ENCODE data around the gene ACOT7.

Gene ACOT7

DNA sequence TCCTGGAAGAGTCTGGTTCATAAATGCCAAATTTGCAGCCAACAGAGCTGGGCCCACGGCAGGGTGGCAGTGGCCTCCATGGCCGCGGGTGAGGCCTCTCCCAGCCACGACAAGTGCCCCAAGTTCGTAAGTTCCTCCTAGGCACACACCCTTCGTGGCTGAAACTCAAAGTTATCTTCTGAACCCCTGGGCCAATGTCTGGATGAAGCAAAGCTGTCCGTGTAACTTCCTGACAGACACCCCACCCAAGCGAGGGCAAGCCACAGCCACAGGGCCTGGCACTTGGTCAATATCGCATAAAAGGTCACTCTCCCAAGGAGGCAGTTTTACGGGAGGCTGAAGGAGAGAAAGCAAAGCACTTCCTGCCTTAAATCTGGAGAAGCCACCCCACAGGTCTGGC is 104.9 kb downstream of the ACOT7 start:
- DNase-seq (ENCODE audit: low spot score): no peak

DNA sequence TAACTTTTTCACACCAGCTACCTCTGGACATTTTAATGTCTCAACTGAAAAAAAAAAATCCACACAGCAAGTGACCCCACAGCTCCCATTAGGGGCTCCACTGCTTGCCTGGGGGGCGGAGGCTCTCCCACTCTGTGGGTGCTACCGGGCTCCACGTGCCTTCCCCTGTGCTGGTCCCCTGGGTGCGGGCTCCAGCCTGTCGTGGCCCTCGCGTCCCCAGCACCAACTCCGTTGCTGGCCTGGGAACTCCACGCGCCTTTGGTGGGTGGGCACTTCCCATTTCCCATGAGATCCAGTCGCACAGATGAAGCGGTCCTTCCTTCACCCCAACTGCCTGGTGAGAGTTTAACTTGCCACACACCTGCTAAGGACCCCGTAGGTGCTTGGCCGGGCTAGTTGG is 105.5 kb downstream of the ACOT7 start:
- no peak for DNase-seq (ENCODE audit: low spot score)

DNA sequence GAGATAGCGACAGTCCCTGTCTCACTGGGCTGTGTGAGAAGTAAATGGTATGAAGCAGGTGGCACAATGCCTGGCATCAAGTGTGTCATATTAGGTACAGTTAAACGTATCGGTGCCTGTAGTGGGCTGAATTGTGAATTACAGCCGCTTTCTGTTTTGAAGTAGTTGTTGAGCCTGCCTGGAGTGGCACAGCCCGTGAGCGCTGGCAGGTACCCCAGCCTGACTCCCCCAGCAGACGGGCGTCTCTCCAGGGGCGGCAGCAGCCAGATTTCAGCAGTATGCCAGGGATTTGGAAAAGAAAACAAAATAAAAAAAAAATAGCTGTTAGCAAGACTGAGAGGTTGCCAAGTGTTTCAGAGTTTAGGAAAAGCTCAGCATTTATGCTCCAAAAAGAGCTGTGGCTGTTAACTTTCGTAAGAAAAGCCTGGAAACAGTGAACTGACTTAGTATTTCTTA is 106.1 kb downstream of the ACOT7 start:
- DNase-seq (ENCODE audit: low spot score): no peak

DNA sequence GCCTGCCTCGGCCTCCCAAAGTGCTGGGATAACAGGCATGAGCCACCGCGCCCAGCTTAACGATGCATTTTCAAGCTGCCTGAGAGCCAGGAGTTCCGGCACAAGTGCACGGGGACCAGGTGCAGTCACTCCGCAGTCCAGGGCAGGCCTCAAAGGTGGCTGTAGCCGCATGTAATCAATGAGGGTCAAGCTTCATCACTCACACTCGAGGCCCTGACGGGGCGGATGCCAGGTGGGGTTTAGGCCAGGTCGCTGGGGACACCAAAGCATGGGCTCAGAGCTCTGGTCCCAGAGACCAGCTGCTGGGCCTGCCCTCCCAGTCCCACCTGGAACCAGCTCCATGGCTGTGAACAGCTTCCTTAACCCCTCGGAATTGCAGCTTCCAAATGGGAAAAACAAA is 106.5 kb downstream of the ACOT7 start:
- no peak for DNase-seq (ENCODE audit: low spot score)

DNA sequence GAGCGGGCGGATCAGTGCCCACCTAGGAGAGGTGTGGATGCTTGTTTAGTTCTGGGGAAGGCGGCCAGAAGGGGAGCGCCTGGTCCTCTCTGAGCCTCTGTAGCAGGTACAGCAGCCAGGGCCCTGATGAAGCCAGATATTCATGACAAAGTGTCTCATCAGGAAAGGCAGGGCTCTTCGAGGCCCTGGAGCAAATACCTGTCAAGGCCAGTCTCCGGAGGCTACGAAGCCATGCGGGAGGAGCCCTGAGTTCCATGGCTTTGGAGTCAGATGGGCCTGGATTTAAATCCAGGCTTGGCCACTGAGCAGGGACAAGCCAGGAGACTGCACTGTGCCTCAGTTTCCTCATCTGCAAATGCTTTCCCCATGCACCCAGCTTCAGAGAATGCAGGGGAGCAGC is 107.3 kb downstream of the ACOT7 start:
- no peak for DNase-seq (ENCODE audit: low spot score)

DNA sequence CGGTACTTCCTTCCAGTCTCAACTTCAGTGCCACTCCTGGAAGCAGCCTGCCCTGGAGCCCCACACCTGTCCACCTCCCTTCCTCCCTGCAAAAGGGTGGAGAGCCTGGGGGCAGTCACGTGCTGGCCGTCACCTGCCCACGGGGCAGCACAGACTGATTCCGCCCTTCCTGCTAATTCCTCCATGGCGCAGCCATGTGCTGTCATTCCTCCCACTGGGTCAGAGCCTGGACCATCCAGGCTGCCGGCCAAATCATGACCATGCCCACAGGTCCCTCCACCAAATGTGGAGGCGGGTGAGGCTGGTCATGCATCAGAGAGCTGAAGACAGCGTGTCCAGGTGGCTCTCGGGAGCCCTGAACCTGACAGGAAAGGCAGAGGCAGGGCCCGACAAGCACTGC is 108.2 kb downstream of the ACOT7 start:
- DNase-seq (ENCODE audit: low spot score): no peak

DNA sequence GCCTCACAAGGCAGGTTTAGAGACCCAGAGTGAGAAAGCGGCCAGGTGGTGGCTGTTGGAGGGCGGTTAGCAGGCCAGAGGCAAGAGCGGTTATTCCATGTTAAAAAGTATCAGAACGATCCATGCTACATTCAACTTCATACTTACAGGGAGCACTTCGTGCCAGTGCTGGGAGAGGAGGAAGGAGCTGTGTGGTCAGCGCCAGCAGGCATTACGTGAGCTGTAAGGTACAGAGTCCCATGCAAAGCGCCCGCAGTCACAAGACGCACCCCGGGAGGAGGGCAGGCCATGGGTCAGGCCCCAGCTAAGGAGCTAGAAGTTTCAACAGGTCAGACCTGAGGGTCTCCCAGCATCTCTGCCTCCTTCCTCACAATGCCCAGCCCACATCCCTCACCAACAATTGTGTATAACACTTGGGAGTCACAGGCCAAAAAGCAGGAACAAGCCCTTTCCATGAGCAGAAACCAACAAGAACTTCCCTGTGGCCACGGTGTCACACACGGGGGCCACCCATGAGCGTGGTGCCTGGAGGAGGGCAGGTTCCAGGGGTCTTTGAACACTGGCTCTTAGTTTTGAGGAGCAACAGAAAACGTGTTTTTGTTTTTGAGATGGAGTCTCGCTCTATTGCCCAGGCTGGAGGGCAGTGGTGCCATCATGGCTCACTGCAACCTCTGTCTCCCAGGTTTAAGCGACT is 110.8 kb downstream of the ACOT7 start:
- DNase-seq (ENCODE audit: low spot score): no peak

DNA sequence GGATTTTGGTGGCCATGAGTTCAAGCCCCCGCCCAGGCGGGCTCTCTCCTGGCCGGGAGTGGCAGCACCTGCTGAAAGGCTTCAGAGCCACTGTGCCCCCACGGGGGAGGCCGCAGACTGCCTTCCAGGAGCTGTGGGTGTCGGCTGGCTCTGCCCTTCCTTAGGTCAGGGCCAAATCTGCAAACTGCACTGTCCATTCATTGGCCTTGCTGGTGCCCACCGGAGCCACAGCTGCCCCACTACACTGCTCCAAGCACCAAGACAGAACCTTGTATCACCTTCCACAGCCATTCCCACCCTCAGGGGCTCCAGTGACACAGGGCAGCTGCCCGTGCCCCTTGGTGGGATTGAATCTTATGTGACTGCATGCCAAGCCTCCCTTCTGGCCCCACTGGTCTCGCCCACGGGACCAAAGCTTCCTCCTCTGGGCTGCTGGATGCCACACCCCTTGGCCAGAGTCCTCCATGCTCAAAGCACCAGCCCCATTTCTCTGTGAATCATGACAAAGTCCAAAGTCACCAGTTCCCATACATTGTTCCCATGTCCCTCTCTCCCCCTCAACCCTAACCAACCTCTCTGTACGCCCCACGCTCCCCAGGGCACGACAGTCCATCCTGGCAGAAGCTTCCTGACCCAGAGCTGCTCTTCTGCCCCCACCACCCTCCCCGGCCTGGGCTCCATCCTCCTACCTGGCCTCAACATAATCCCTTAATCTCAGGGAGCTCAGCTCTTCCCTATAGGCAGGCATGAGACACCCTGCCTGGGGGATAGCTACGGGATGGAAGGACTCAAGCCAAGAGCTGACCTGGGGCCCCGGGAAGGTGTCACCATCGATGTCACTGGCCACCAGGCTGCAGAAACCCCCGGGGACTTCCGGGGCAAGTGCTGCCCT is 111.8 kb downstream of the ACOT7 start:
- no peak for DNase-seq (ENCODE audit: low spot score)

DNA sequence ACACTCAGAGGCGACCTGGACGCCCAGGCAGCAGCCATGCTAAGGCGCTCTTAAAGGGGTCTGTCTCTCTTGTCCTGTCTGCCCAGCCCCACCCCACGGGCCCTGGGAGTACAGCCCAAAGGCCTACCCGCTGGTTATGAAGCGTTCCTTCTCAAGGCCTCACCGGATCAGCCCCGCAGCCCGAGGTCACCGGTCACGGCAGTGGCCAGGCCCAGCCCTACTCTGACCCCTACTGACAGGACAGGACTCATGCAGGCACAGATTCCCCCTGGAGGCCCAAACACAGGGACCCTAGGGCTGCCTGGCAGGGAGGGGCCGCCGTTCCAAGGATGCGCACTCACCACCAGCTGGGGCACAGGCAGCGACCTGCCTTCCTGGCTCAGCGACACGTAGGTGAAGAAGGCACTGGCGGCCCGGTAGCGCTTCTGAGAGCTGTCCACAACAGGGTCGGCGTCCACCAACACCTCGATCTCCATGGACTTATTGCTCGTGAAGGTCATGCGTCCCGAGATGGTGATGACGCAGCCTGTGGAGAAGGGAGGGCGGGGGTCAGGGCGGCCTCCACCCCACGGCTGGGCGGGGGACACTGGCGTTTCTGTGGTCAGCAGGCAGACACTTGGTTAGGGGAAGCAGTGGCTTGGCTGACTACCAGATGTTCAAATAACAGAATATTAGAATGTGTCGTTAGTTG is 112.7 kb downstream of the ACOT7 start:
- DNase-seq (ENCODE audit: low spot score): peak; percentile 61

DNA sequence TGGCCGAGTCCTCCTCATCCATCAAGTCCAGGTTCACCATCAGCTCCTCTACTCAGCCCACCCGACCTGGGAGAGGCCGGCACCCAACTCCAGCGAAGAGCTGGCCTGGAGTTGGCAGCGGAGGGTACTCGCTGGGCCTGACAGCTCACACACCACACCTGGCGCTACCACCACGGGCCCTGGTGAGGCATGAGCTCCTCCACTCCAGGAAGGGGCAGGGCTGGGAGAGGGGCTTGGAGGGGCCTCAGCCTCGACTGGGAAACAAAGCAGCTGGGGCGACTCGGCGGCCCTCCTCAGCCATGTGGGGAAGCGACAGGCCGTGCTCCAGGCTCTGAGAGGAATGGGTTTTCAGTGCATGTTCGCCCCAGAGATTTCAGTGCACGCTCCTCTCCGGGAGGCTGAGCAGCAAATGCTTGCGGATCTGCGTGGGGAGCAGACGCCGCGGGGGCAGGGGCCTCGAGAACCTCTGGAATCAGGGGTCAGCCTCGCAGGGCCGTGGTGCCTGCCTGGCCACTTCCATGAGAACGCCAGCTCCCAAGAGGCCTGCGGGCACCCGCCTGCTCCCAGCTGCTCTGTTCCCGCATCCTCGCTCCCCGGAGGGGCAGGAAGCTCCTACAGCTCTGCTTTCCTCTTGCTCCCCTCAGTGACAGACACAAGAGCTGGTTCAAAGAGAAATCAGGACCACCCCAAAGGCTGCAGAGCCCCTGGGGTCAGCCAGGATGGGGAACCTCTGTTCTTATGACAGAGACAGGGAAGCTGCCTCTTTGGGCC is 113.8 kb downstream of the ACOT7 start:
- DNase-seq (ENCODE audit: low spot score): no peak

DNA sequence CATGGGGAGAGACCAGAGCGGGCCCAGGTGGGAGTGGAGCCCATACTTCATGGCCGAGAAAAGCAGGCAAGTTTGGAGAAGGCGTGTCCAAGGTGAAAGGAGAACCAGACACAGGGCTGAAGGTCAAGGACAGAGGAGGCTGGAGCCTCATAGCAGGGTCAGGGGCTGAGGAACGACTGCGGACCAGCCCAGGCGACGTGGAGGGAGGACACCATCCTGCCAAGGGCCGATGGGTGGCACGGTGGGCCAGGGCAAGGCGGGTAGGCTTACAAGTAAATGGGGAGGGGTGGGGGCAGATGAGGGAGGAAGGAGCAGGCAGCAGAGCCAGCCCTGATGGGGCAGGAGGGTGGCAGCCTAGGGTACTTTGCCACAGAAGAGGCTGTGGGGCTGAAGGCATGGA is 114.5 kb downstream of the ACOT7 start:
- DNase-seq (ENCODE audit: low spot score): no peak

DNA sequence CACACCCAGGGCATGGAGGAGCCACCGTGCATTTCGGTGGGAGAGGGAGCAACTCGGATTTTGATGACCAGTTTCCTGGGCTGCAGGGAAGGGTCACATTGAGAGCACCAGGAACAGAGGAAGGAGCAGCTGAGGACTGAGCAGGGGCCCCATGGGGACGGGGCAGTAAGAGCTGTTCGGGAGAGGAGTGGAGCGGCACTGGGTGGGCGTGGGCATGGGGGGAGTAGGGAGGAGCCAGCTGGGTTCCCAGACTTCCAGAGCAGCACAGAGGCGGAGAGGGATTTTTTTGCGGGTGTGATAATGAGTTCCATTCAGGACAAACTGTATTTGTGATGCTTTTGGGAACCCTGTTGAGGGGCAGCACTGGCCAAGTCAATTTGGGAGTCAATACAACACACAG is 115.3 kb downstream of the ACOT7 start:
- DNase-seq (ENCODE audit: low spot score): no peak

DNA sequence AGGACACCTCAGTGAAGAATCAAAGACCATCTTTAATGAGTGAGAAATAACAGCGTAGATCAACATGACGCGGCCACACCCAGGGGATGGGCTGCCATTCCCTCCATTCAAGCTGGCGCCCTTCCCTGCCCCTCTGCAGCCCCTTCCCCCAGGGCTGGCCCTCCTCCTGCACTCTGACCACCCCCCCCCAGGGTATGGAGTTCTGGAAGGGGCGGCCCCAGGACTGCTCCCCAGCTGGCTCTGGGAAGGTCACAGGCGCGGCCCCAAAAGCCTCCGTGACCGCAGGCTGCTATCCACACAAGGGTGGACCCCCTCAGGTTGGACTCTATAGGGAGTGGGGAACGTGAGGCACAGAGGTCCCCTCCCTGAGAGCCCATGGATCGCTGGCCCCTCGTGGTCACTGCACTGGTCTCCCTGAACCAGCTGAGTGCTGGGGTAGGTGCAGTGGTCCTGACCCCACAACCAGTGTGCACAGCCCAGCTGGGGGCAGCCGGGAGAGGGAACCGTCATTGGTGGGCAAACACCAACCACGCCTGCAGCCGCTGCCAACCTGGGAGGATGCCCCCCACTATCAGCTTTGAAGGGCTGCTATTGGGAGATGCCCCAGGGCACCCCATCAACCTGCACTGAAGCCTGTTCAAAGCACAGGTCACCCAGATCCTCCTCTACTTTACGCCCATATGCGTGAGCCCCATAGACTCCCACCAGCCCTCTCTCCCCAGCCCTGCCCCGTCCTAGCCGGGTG is 116.6 kb downstream of the ACOT7 start:
- DNase-seq (ENCODE audit: low spot score): no peak

DNA sequence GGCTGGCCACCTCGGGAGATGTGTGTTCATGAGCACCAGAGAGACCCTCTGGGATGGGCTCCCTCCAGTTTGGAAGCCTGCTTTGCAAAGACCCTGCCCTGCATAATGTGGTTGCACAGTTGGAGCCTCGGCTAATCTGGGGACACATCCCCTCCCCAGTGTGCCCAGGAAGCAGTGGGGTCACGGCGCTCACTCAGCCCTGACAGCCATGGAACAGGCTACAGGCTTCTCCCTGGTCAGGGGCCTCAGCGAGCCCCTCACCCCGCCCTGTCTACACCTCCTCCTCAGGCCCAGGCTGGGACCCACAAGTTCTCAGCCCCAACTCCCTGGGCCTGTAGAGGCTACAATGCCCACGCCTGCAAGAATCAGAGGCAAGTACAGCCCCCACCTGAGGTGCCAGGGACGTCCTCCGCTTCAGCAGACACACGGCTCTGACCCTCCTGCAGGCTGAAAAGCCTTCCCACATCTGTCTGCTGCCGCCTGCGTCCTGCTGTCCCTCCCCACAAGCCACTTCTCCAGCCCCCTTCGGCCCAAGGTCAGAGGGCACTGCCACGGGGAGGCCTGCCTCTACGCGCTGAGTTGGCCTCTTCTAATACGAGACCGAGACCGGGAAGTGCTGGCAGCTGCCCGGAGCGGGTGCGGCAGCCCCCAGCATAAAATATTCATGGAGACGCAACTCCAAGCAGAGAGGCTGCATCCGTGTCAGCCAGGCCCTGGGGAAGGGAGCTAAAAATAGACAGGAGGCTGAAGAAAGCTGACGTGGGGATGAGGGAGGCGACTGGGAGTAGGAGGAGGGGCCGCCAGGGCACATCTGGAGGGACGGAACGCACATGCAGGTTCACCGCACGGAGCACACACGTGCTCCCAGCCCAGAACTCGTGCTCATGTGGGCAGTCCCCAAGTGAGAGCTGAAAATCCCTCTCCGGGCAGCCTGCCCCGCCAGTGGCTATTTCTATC is 117.5 kb downstream of the ACOT7 start:
- DNase-seq (ENCODE audit: low spot score): peak; percentile 95

DNA sequence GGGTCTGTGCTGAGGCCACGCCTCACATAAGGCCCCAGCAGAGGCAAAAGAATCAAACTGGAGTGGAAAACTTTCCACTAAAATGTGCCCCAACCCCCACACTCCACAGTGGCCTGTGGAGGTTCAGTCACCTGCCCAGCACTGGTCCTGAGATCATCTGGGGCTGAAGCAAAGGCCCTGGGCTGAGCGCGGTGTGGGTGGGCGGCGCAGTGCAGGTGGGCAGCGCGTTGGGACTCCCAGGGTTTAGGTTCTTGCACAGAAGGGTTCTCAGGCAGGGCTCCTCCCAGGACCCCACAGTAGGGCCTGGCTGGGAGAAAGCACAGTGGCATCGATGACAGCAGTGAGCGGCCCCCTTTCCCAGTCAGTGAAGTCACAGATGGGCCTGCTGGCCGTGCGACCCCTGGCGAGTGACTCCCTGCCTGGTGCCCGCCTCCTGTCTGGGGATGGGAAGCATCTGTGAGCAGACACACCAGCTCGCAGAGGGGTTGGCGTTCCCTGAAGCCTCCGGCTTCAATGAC is 118.9 kb downstream of the ACOT7 start:
- DNase-seq (ENCODE audit: low spot score): no peak

DNA sequence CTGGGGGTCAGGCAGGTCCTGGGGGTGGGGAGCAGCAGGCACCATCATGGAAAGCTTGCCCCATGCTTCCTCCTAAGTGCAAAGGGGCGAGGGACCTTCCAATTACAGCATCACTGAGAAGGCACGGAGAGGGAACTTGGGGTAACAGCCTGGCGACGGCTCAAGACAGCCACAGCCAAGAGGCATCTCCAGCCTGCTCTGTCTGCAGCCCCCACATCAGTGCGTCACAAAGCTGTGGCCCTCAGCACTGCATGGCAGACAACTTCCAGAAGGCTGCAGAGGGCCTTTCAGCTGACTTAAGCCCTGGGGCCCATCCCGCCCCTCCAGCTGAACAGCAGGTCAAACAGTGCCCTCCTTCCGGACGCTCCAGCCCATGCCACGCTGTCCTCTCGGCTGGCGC is 119.5 kb downstream of the ACOT7 start:
- no peak for DNase-seq (ENCODE audit: low spot score)

DNA sequence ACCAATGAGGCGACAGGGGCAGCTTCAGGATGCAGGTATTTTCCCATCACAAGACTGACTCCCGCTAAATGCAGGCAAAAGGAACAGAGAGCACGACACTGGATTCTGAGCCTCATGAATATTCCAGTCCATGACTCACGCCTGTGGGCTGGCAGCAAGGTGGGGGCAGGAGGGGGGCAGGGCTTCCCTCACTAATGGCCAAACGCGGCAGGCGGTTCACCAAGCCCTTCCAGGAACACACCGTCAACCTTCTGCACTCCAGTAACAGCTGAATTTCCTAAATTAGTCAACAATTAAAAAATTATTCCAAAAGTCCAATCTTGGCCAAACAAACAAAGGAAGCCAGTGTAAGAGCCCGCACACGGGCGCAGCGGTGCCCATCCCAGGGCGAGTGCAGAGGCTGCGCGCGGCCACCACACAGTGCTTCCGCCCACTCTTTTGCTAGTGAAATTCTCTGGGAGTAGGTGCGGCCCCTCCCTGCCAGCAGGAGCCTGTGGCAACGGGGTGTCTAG is 120.1 kb downstream of the ACOT7 start:
- no peak for DNase-seq (ENCODE audit: low spot score)

DNA sequence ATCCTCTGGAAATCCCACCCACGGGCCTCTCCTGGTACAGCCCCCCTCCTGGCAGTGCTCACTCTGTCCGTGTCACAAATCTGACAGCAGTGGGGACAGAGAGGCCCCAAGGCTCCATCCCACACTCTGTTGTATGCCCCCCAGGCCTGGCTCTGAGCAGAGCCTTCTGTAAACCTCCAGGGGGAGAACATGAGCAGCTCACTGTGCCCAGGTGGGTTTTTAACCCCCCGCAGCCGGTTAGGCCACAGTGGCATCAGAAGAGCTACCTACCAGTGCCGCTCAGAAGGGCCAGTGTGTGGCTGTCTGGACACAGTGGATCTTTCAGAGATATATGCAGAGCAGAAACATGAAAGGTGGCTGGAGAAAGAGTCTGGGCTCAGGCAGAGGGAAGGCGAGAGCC is 120.7 kb downstream of the ACOT7 start:
- DNase-seq (ENCODE audit: low spot score): no peak

DNA sequence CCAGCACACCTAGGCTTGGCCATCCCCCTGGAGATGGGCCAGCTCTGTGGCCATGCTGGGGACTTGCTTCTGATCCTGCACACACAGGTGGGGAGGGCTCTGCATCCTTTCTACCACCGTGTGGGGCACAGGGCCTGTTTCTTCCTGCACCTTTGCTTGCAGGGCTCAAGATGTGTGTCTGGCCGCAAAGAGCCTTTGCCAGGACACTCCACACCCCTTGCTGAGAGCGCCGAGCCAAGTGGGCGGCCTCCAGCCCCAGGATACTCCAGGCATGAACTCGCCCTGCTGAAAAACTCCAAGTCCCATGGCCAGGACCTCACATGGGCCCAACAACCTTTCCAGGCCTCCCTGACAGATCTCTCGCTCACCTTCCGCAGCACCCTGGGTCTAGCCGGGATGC is 121.1 kb downstream of the ACOT7 start:
- no peak for DNase-seq (ENCODE audit: low spot score)

DNA sequence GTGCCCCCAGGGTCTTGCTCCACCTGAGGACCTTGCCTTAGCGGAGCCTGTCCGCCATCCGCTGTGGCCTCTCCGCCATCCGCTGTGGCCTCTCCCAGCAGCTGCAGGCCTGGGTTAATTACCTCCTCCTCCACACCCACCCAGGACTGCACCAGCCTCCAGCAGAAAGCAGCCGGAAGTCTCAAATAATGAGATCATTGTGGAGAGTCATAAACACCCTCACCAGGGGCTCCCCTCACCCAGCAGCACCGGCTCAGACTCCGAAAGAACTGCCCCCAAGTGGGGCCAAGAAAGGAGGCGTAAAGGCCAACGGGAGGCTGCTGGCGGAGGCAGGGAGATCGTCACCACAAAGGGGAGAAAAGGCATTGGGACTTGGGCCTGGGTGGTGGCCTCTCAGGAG is 122.0 kb downstream of the ACOT7 start:
- no peak for DNase-seq (ENCODE audit: low spot score)

Data from AG08396 (cell line).